Suprapubic skin (tissue), 4 donors: Measurements from ENCODE around the gene C1orf50. TPM values are rescaled to one million over a fixed set of nuclear protein-coding genes. Genes with fewer than 3 reads are reported as not detected.
"Not testable (repeated sequence)": the region's sequence is repeated elsewhere in the genome, so short reads cannot be mapped to it uniquely, and the experiment has no call there.

Experiments used
- DNase-seq, 2 donors: peaks; one replicate each; pipeline ENCODE4 v3.0.0-alpha.2; 2019; ENCODE audit warnings: low spot score in 2 of 2
- H3K27ac ChIP-seq: fragments of 200-600 bp; sonication (generic); one replicate; pipeline ENCODE4 v1.5.1; 2019
- H3K27me3 ChIP-seq: fragments of 200-600 bp; sonication (generic); one replicate; pipeline ENCODE4 v1.5.1; 2019
- H3K36me3 ChIP-seq: fragments of 200-600 bp; sonication (generic); one replicate; pipeline ENCODE4 v1.5.1; 2019
- H3K4me1 ChIP-seq: fragments of 200-600 bp; sonication (generic); one replicate; pipeline ENCODE4 v1.5.1; 2019
- H3K4me3 ChIP-seq: fragments of 200-600 bp; sonication (generic); one replicate; pipeline ENCODE4 v1.5.1; 2019; ENCODE audit warnings: mild to moderate bottlenecking
- H3K9me3 ChIP-seq: fragments of 200-600 bp; sonication (generic); one replicate; pipeline ENCODE4 v1.5.1; 2019
- EP300 ChIP-seq: sonication (generic); formaldehyde crosslinking; IDR thresholded peaks from one replicate; pipeline ENCODE4 v1.6.1; 2017; ENCODE audit warnings: antibody characterized with exemption
- POLR2A ChIP-seq, 2 donors: fragments of 450-650 bp; IDR thresholded peaks; one replicate each; pipeline ENCODE4 v1.6.1; 2017; ENCODE audit warnings: antibody characterized with exemption in 2 of 2, mild to moderate bottlenecking in 2 of 2, moderate library complexity in 2 of 2
- POLR2AphosphoS5 ChIP-seq, 3 donors: sonication (generic); formaldehyde crosslinking; IDR thresholded peaks; one replicate each; pipeline ENCODE4 v1.6.1; 2017; ENCODE audit warnings: antibody characterized with exemption in 3 of 3
- WGBS: methylation state at CpG from one replicate; pipeline ENCODE4 v1.1.5; 2018; 5-methylcytosine and 5-hydroxymethylcytosine counted together
- total RNA-seq, 4 donors: library from RNA; depleted of rRNA; stranded (reverse); fragments of >200 nt; gene quantifications; one replicate each; pipeline ENCODE4 v1.1.0, GENCODE V29; 2016
- TF ChIP-seq, protein P1 (sequence below), 2 donors: fragments of 200-600 bp in 1 of 2; fragments of 450-650 bp in 1 of 2; sonication (generic) in 1 of 2; IDR thresholded peaks; one replicate each; pipeline ENCODE4 v1.5.1; 2016 to 2019; ENCODE audit warnings: antibody characterized with exemption in 2 of 2, mild to moderate bottlenecking in 1 of 2, moderate library complexity in 1 of 2

The C1orf50 gene
- total RNA-seq, result 1 to 10 TPM; 2.2 to 7.6 (median 3.1) TPM

- DNase-seq, result peak; percentile 100
- peak within 1 kb of the TSS; percentile 89 for H3K4me3 ChIP-seq
- no peaks in the 10 kb centered on the region for H3K27me3 ChIP-seq
- peak within 1 kb of the TSS; percentile 88 for H3K27ac ChIP-seq
- no peaks in the 10 kb centered on the region for H3K36me3 ChIP-seq
- no peaks in the 10 kb centered on the region for H3K9me3 ChIP-seq
- WGBS, result 0% methylated on average over 13 of the region's 82 CpGs
- peaks cover 59% of the 10 kb centered on the region for H3K4me1 ChIP-seq
- TF ChIP-seq, protein P1, sequence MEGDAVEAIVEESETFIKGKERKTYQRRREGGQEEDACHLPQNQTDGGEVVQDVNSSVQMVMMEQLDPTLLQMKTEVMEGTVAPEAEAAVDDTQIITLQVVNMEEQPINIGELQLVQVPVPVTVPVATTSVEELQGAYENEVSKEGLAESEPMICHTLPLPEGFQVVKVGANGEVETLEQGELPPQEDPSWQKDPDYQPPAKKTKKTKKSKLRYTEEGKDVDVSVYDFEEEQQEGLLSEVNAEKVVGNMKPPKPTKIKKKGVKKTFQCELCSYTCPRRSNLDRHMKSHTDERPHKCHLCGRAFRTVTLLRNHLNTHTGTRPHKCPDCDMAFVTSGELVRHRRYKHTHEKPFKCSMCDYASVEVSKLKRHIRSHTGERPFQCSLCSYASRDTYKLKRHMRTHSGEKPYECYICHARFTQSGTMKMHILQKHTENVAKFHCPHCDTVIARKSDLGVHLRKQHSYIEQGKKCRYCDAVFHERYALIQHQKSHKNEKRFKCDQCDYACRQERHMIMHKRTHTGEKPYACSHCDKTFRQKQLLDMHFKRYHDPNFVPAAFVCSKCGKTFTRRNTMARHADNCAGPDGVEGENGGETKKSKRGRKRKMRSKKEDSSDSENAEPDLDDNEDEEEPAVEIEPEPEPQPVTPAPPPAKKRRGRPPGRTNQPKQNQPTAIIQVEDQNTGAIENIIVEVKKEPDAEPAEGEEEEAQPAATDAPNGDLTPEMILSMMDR (IDR thresholded peaks at IDR 0.05), result no peak
- TF ChIP-seq EP300 (no peak), POLR2A (IDR thresholded peaks at IDR 0.05) (peak in 1 of 2 donors; percentile 82), POLR2AphosphoS5 (IDR thresholded peaks at IDR 0.05) (peak in 2 of 3 donors; percentile 48 to 74)
Measured at GRCh38 chr1:42766741-42767509, at the start of gene C1orf50, which contains the start of gene P3H1. Gene C1orf50 (plus strand): TSS chr1:42767249. CDS start chr1:42767312, 63 bp downstream. Gene P3H1 (minus strand): TSS chr1:42767028. CDS start chr1:42766971, 57 bp downstream.

GRCh38 chr1:42720868-42721267 is 46.2 kb upstream of the C1orf50 start:
- H3K4me3 ChIP-seq, result no peak overlapping the region
- DNase-seq, result no peak
- no peaks in the 10 kb centered on the region for H3K27me3 ChIP-seq
- no peaks in the 10 kb centered on the region for H3K4me1 ChIP-seq
- no peak overlapping the region for H3K27ac ChIP-seq
- TF ChIP-seq, protein P1 (IDR thresholded peaks at IDR 0.05), result no peak
- TF ChIP-seq POLR2A (IDR thresholded peaks at IDR 0.05), result no peak
- no peak for TF ChIP-seq EP300
- no peak for TF ChIP-seq POLR2AphosphoS5 (IDR thresholded peaks at IDR 0.05)
- 94% methylated on average over 1 of the region's 1 CpG for WGBS
- no peaks in the 10 kb centered on the region for H3K36me3 ChIP-seq
- no peaks in the 10 kb centered on the region for H3K9me3 ChIP-seq

- H3K9me3 ChIP-seq, result no peaks in the 10 kb centered on the region
- H3K36me3 ChIP-seq, result no peaks in the 10 kb centered on the region
- TF ChIP-seq POLR2AphosphoS5 (IDR thresholded peaks at IDR 0.05) (no peak), POLR2A (IDR thresholded peaks at IDR 0.05) (no peak), EP300 (no peak)
- TF ChIP-seq, protein P1 (IDR thresholded peaks at IDR 0.05), result no peak
- H3K4me3 ChIP-seq, result no peak overlapping the region
- peak in 1 of 2 donors; percentile 6 for DNase-seq
- 89% methylated on average over 3 of the region's 3 CpGs for WGBS
- H3K4me1 ChIP-seq, result no peaks in the 10 kb centered on the region
- H3K27me3 ChIP-seq, result no peaks in the 10 kb centered on the region
- H3K27ac ChIP-seq, result no peak overlapping the region
Measured at GRCh38 chr1:42721926-42722325, 45.1 kb upstream of the C1orf50 start.

GRCh38 chr1:42722403-42722802 is 44.6 kb upstream of the C1orf50 start:
- 96% methylated on average over 2 of the region's 2 CpGs for WGBS
- H3K27me3 ChIP-seq, H3K27ac ChIP-seq, H3K36me3 ChIP-seq, H3K9me3 ChIP-seq, H3K4me3 ChIP-seq, H3K4me1 ChIP-seq, DNase-seq: not testable (repeated sequence)

- no peaks in the 10 kb centered on the region for H3K27me3 ChIP-seq
- TF ChIP-seq, protein P1 (IDR thresholded peaks at IDR 0.05), result no peak
- TF ChIP-seq POLR2A (IDR thresholded peaks at IDR 0.05) (no peak), POLR2AphosphoS5 (IDR thresholded peaks at IDR 0.05) (no peak), EP300 (no peak)
- DNase-seq, result peak in 1 of 2 donors; percentile 28
- H3K4me1 ChIP-seq, result no peaks in the 10 kb centered on the region
- no peaks in the 10 kb centered on the region for H3K9me3 ChIP-seq
- no peak overlapping the region for H3K27ac ChIP-seq
- H3K4me3 ChIP-seq, result no peak overlapping the region
- H3K36me3 ChIP-seq, result no peaks in the 10 kb centered on the region
- 50% methylated on average over 6 of the region's 6 CpGs for WGBS
Measured at GRCh38 chr1:42723511-42723910, 43.5 kb upstream of the C1orf50 start.

GRCh38 chr1:42725820-42726219 is 41.2 kb upstream of the C1orf50 start:
- not testable (repeated sequence) for H3K36me3 ChIP-seq, H3K4me1 ChIP-seq, H3K27ac ChIP-seq, H3K27me3 ChIP-seq, H3K4me3 ChIP-seq, H3K9me3 ChIP-seq
- DNase-seq, result peak in 1 of 2 donors; percentile 20
- WGBS, result 97% methylated on average over 4 of the region's 4 CpGs
